HG02938 (cell line): ENCODE measurements around the gene TOMM6.

ENCODE experiments used
- ATAC-seq: cut with Tn5 transposase; IDR thresholded peaks from one replicate; pipeline ENCODE4 v1.9.1; 2021; ENCODE audit warnings: mild to moderate bottlenecking, moderate library complexity; ENCODE audit not compliant: unreplicated experiment

Gene TOMM6

DNA sequence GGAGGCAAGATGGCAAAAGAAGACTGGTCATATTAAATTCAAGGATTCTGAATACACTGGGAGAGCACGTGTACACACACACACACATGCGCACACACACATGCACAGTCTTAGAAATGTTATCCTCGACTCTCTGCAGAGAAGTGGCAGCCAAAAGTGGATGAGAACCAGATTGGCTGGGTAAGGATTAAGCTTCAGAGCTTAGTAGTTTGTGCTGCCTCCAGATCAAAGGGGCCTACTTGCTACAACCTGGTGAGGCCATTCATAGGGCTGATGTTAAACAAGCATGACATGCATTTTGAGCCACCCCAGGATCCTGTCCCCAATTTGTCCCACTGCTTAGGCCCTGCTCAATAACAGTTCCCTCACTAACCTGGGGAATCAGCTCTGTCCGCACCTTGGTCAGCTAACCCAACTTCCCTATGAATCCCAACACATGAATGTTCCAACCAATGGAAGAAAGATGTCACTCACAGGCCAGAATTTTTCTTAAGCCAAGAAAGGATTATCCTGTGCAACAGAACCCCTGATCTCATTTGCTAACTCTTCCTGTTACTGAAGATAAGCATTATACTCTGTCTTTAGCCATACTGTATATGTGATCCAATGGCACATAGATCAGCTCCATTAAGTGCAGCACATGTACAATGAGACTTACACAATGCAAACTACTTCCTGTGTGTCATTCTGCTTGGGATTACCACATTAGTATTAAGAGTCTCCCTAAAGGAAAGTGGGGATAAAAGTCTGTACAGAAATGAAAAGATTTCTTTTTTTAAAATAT, 31.0 kb downstream of the TOMM6 start:
- no peak for ATAC-seq

DNA sequence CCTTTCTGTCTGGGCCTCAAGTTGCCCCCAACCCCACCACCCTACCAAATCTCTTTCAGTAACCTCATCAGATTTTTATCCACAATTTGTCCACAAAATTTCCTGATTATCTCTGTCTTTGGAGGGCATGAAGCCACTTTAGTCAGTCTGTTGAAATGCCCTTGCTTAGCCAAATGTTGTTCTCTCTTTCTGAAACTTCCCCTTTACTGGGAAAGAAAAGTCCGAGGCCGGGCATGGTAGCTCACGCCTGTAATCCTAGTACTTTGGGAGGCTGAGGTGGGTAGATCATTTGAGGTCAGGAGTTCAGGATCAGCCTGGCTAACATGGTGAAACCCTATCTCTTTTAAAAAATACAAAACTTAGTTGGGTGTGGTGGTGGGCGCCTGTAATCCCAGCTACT, 33.8 kb downstream of the TOMM6 start:
- no peak for ATAC-seq

DNA sequence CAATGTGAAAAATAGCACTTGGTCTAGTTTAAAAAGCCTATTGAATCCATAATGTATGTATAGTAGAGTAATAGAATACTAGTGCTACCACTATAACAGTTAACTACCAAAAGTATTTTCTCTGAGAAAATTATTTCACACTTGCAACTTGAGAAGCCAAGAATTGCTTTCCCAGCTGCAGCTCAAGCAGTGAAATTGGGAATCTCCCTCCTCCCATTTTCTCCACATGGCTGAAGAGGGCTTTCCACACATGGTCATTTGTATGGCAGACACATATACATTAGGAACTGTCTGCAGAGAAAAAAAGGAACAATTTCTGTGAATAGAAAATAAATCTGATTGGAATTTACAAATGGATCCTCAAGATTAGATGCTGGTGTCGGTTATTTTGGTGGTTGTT, 34.5 kb downstream of the TOMM6 start:
- no peak for ATAC-seq

DNA sequence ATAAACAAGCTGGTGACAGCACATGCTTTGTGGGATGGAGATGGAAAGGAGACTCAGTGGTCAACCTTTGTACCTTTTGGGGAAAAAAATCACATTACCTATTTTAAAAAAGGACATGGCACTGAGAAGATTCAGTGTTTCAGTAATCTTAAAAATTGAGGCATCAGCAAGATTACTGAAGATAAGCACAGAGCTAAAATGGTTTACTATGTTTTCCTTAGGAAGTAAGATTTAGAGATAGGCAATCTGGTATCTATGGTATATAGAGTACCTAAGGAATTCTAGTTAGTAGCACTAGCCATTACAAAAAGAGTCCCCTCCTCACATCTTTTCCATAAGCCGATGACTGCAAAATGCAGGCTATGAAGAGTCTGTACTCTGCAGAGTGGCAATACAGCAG, 35.7 kb downstream of the TOMM6 start:
- no peak for ATAC-seq

DNA sequence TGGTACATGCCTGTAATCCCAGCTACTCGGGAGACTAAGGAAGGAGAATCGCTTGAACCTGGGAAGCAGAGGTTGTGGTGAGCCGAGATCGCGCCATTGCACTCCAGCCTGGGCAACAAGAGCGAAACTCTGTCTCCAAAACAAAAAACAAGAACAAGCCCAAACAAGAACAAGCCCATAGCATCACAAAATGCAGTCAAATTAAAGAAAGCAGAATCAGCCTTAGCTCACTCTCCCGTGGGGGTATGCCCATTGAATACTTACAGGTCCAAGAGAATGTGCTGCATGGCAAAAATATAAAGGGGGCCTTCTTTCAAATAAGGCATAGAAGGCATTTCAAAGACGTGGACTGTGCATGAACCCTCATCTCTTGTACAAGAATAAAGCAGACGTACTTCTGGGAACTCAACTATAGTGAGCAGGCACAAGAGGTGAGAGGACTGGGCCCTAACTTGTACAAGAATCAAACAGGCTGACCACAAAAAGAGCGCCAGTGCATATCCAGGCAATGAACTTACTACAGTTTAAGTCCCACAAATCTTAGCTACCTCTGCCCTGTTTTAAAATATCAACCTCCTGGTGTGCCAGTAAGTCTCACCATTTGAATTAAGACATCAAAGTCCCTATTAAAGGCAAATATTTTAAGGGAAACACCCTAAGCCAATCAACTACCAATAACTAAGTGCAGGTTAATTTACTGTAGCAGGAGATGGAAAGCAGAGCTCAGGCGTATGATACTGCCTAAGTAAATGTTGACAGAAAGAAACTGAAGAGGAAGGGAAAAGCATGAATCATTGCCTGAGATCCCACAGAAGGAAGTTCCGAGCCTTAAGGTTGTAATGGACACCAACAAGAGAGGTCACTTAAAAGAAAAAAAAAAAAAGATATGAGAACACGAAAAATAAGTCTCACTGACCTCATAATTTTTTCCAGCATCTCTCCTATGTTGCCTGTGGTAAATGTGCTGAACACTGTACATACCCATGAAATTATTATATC, 37.4 kb downstream of the TOMM6 start:
- ATAC-seq = no peak

DNA sequence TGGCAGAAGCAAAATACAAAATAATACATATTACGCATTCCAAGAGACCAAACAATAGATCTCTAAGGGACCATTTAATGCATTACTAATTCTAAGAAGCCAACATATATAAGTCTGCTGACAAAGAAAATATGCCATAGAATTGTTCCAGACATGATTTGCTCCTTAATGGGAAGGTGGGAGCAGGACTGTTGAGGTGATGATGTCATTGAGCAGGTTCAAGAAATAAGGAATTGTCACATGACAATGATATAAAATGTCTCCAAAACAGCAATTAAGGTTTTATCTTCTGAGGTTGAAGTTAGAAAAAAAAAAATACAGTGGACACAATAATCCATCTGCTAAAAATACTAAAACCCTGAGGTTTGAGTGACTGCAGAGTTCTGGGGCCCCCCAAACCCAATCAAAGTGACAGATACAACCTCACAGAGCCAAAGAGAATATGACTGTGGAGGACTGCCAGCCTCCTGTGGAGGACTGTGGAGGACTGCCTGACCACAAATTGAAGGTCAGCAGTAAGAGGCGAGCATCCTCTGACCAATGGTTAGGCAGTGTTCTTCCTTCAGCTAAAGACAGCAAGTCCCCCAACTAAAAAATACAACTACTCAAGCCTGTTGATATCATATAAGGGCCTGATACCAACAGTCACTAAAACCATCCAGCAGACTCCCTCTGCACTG, 39.0 kb downstream of the TOMM6 start:
- no peak for ATAC-seq

DNA sequence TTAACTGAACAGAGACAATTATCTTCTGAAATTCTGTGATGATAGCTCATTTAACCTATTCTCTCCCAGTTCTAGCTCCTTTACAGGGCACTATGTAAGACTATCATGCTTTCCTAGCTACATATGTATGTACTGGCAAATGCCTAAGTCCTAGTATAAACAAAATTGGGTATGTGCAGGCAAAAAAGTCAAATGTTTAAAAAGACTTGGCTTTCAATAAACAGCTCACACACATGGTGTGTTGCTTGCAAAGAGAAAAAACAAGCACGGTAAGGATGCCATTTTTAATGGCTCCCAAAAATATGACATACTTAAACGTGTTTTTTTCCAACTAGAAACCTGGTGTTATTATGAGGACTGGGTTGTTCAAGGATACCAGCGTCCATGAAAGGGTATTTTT, 44.8 kb downstream of the TOMM6 start:
- no peak for ATAC-seq

DNA sequence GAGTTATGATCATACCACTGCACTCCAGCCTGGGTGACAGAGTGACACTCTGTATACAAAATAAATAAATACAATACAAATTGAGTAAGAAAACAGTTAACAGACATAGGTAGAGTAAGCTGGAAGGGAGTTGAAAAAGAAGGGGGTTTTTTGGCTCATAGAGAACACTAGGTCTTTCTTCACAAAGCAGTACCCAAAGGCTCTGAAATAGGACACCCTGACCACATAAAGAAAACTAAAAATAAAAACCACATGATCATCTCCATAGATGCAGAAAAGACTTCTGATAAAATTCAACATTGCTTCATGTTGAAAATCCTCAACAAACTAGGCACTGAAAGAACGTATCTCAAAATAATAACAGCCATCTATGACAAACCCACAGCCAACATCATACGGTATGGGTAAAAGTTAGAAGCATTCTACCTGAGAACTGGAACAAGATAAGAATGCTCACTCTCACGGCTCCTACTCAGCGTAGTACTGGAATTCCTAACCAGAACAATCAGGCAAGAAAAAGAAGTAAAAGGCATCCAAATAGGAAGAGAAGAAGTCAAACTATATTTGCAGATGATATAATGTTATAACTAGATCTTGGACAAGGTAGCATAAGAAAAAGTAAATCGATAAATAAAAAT, 48.6 kb downstream of the TOMM6 start:
- no peak for ATAC-seq

DNA sequence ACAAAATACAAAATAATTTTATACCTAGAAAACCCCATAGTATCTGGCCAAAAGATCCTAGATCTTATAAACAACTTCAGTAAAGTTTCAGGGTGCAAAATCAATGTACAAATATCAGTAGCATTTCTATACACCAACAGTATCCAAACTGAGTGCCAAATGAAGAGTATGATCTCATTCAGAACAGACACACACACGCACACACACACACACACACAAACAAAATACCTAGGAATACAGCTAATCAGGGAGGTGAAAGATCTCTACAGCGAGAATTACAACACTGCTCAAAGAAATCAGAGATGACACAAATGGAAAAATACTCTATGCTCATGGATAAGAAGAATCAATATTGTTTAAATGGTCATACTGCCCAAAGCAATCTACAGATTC, 49.2 kb downstream of the TOMM6 start:
- no peak for ATAC-seq
